RWPE1 (cell line): ENCODE measurements around the gene DHX57.

Experiments used
- CTCF ChIA-PET: fragments of 350-600 bp; sonication (Branson Sonifier 250); formaldehyde crosslinking; extraction: SDS; loops from one replicate; lab custom pipeline; 2021; lab: Yijun Ruan, JAX
- POLR2A ChIA-PET: fragments of 400-600 bp; formaldehyde crosslinking; extraction: SDS; loops from one replicate; lab custom pipeline; 2020; ENCODE audit warnings: antibody characterized with exemption; ENCODE audit not compliant: low non-redundant PET; lab: Yijun Ruan, JAX
- DNase-seq: peaks from one replicate; pipeline ENCODE4 v3.0.0; 2012; ENCODE audit warnings: low spot score
- H3K27ac ChIP-seq: fragments of 450-650 bp; 2 replicates; pipeline ENCODE4 v1.5.1; 2017
- TF ChIP-seq, protein P1 (sequence below): fragments of 450-650 bp; conservative IDR thresholded peaks from 2 replicates; pipeline ENCODE4 v1.5.1; 2017; ENCODE audit warnings: low read depth, mild to moderate bottlenecking

The DHX57 gene

DNA sequence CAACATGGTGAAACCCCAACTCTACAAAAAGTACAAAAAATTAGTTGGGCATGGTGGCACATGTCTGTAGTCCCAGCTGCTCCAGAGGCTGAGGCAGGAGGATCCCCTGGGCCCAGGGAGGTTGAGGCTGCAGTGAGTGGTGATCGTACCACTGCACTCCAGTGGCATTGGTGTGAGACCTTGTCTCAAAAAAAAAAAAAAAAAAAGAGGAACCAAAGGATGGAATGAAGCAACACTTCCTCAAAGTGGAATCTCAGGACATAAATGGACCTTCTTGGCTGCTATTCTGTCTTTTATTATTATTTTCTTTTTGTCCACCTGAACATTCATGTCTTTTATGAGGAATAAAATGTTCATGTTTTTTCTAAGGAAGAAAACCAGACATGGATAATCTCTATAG is 84.0 kb downstream of the DHX57 start:
- CTCF ChIA-PET: no interaction called here
- TF ChIP-seq, protein P1, sequence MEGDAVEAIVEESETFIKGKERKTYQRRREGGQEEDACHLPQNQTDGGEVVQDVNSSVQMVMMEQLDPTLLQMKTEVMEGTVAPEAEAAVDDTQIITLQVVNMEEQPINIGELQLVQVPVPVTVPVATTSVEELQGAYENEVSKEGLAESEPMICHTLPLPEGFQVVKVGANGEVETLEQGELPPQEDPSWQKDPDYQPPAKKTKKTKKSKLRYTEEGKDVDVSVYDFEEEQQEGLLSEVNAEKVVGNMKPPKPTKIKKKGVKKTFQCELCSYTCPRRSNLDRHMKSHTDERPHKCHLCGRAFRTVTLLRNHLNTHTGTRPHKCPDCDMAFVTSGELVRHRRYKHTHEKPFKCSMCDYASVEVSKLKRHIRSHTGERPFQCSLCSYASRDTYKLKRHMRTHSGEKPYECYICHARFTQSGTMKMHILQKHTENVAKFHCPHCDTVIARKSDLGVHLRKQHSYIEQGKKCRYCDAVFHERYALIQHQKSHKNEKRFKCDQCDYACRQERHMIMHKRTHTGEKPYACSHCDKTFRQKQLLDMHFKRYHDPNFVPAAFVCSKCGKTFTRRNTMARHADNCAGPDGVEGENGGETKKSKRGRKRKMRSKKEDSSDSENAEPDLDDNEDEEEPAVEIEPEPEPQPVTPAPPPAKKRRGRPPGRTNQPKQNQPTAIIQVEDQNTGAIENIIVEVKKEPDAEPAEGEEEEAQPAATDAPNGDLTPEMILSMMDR: no peak
- POLR2A ChIA-PET: no interaction called here

DNA sequence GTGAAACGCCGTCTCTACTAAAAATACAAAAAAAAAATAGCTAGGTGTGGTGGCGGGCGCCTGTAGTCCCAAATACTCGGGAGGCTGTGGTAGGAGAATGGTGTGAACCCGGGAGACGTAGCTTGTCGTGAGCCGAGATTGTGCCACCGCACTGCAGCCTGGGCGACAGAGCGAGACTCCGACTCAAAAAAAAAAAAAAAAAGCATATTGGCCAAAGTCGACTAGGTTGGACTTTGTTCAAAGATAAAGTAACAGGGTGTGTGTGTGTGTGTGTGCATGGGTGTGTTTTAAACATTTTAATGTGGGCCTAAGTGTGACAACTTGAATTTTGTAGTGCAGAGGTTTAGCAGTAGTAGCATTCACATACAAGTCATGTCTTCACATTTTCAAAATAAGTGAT is 86.0 kb downstream of the DHX57 start:
- ChIA-PET POLR2A (interaction anchor here (0.9 kb wide), 1 partner anchor 39 kb away, joined by 3 read pairs; no protein-coding TSS in a partner anchor), CTCF (interaction anchor here (0.6 to 0.7 kb wide), 2 partner anchors 233 to 335 kb away, joined by 4 read pairs; no protein-coding TSS in a partner anchor)
- DNase-seq: no peak
- H3K27ac ChIP-seq: no peak overlapping the region
- TF ChIP-seq, protein P1: no peak

More for the DNA sequence above, 84.0 kb downstream of the DHX57 start:
- DNase-seq: no peak
- no peak overlapping the region for H3K27ac ChIP-seq

DNA sequence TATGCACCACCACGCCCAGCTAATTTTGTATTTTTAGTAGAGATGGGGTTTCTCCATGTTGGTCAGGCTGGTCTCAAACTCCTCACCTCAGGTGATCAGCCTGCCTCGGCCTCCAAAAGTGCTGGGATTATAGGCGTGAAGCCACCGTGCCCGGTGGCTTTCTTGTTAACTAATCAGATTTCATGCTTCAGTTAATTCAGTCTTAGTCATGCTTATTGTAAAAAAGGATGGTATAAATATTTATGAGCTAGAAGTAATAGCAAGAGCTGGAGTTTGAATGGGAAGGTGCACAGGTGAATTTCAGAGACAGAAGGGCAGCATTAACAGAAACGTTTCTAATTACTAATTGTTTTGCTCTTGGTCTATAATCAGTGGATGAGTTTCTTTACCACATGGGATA is 87.4 kb downstream of the DHX57 start:
- no peak for DNase-seq
- ChIA-PET POLR2A (no interaction called here), CTCF (no interaction called here)
- H3K27ac ChIP-seq: no peak overlapping the region
- TF ChIP-seq, protein P1: no peak

DNA sequence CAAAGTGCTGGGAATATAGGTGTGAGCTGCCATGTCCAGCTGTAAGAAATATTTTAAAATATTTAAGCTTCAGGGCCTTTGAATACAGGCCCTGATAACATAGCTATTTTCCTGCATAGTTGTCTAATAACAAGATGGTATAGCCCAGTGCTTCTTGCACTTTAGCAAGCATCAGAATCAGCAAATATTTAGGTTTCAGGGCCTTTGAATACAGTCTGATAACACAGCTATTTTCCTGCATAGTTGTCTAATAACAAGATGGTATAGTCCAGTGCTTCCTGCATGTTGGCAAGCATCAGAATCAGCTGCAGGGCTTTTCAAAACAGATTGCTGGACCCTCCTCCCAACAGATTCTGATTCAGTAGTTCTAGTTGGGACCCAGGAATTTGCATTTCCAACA is 92.1 kb downstream of the DHX57 start:
- TF ChIP-seq, protein P1: no peak
- no peak for DNase-seq
- POLR2A ChIA-PET: interaction anchor here (0.7 kb wide), 1 partner anchor 170 kb away, joined by 4 read pairs; no protein-coding TSS in a partner anchor
- H3K27ac ChIP-seq: no peak overlapping the region
- CTCF ChIA-PET: no interaction called here

DNA sequence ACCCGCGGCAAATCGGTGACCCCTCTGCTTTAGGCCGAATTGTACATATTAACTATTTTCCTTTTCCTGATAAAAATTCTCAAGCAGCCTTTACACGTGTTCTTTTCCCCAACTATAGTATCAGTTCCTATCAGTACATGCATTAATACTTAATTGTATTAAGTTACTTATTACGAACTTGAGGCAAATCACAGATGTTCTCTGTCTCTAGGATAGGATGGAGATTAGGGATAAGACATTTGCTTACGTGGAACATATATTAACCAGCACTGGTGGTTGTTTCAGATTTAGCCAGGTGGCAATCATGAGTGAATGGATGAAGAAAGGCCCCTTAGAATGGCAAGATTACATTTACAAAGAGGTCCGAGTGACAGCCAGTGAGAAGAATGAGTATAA is 97.0 kb downstream of the DHX57 start:
- POLR2A ChIA-PET: no interaction called here
- TF ChIP-seq, protein P1: no peak
- DNase-seq: no peak
- CTCF ChIA-PET: no interaction called here
- peak overlapping the region; percentile 65 for H3K27ac ChIP-seq

DNA sequence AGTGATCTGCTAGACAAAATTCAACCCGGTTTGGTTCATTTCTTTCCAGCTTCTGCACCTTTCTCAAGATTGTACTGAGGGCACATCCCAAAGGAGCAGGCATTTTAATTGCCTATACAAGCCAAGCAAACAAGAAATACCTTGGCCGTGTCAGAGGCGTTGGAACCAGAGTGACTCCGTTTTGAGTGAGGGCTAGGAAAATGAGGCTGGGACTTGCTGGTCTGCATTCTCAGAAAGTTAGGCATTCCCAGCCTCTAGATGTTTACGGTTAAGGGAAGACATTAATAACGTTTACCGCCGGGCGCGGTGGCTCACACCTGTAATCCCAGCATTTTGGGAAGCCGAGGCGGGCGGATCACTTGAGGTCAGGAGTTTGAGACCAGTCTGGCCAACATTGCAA is 99.2 kb downstream of the DHX57 start:
- H3K27ac ChIP-seq: no peak overlapping the region
- no peak for DNase-seq
- POLR2A ChIA-PET: interaction anchor here (1.5 kb wide), 1 partner anchor 25 kb away, joined by 3 read pairs; the partner anchor contains the start of gene SRSF7
- TF ChIP-seq, protein P1: no peak
- CTCF ChIA-PET: no interaction called here
